HCT116 (cell line): ENCODE results near the gene MCF2L2. TPM values are rescaled to one million over a fixed set of nuclear protein-coding genes. Genes with fewer than 3 reads are reported as not detected.

Experiments
- ATAC-seq: fragments of 200-7000 bp; cut with Tn5 transposase; 2 replicates; pipeline ENCODE4 v1.9.1; 2020; ENCODE audit warnings: mild to moderate bottlenecking, moderate library complexity
- BruUV-seq: library from RNA; stranded (reverse); fragments of 400-500 nt; replicated peaks from 2 replicates; lab custom pipeline; 2021; lab: Mats Ljungman, UMichigan
- CTCF ChIA-PET: fragments of 300-600 bp; sonication (Branson Sonifier 250); formaldehyde crosslinking; loops from one replicate; lab custom pipeline; 2021; ENCODE audit warnings: antibody characterized with exemption; lab: Charles Lee
- POLR2A ChIA-PET: fragments of 300-600, 350-600 bp; sonication (Branson Sonifier 250); formaldehyde crosslinking; loops from one replicate; lab custom pipeline; 2021; ENCODE audit warnings: antibody characterized with exemption; lab: Charles Lee
- RAD21 ChIA-PET, 2 experiments: fragments of 300-600 bp; sonication (Branson Sonifier 250); formaldehyde crosslinking; loops; one replicate each; lab custom pipeline; 2023; ENCODE audit warnings: low total read pairs in 2 of 2; ENCODE audit not compliant: uncharacterized antibody in 2 of 2, unreplicated experiment in 2 of 2, low non-redundant PET in 1 of 2; lab: Charles Lee
- DNase-seq: peaks from one replicate; pipeline ENCODE4 v3.0.0-alpha.2; 2010; ENCODE audit warnings: low read depth, low spot score
- H2AFZ ChIP-seq: fragments of 200-600 bp; shearing (Covaris generic), sonication (generic); 2 replicates; pipeline ENCODE4 v1.6.1; 2017; ENCODE audit warnings: low read depth, mixed run types, mixed read lengths, antibody characterized with exemption, low read length; ENCODE audit not compliant: poor library complexity, severe bottlenecking
- H3K27ac ChIP-seq: 2 replicates; pipeline ENCODE4 v1.5.1; 2012; ENCODE audit warnings: low read depth, low read length
- H3K27me3 ChIP-seq: fragments of 200-600 bp; sonication (generic); 2 replicates; pipeline ENCODE4 v1.6.1; 2016; ENCODE audit warnings: mixed run types, low read length, mixed read lengths; ENCODE audit not compliant: insufficient read depth
- H3K36me3 ChIP-seq, 2 experiments: fragments of 200-500 bp in 1 of 2; fragments of 200-600 bp in 1 of 2; sonication (Bioruptor generic) in 1 of 2; sonication (generic) in 1 of 2; 2 replicates each; pipeline versions ENCODE4 v1.5.1 to v1.6.1; 2014 to 2016; ENCODE audit warnings: low read length in 2 of 2, inconsistent platforms in 1 of 2, mixed read lengths in 1 of 2, mixed run types in 1 of 2; ENCODE audit not compliant: insufficient read depth in 2 of 2, control insufficient read depth in 1 of 2
- H3K4me1 ChIP-seq, 2 experiments: fragments of 200-600 bp in 1 of 2; sonication (generic) in 1 of 2; 2 replicates each; pipeline versions ENCODE4 v1.5.1 to v1.6.1; 2012 to 2017; ENCODE audit warnings: low read length in 2 of 2, inconsistent platforms in 1 of 2, mild to moderate bottlenecking in 1 of 2, mixed read lengths in 1 of 2, mixed run types in 1 of 2, moderate library complexity in 1 of 2; ENCODE audit not compliant: insufficient read depth in 2 of 2, control insufficient read depth in 1 of 2
- H3K4me2 ChIP-seq: fragments of 200-600 bp; sonication (generic); 2 replicates; pipeline ENCODE4 v1.6.1; 2017; ENCODE audit warnings: mixed run types, low read length, mixed read lengths
- H3K4me3 ChIP-seq, 2 experiments: fragments of 200-600 bp in 1 of 2; sonication (generic) in 1 of 2; replicated peaks in 1 of 2; 2 replicates each; pipeline ENCODE4 v1.5.1; 2011 to 2016; ENCODE audit warnings: low read length in 2 of 2, control low read depth in 1 of 2, low read depth in 1 of 2, mild to moderate bottlenecking in 1 of 2, mixed read lengths in 1 of 2, mixed run types in 1 of 2
- H3K79me2 ChIP-seq: fragments of 200-600 bp; sonication (generic); 2 replicates; pipeline ENCODE4 v1.6.1; 2017; ENCODE audit warnings: mild to moderate bottlenecking, mixed run types, low read length, moderate library complexity, mixed read lengths; ENCODE audit not compliant: insufficient read depth
- H3K9ac ChIP-seq: fragments of 200-600 bp; sonication (generic); 2 replicates; pipeline ENCODE4 v1.6.1; 2016; ENCODE audit warnings: low read length, mixed read lengths
- H3K9me2 ChIP-seq: fragments of 200-600 bp; sonication (generic), shearing (Covaris generic); 2 replicates; pipeline ENCODE4 v1.6.1; 2017; ENCODE audit warnings: mixed run types, mild to moderate bottlenecking, moderate library complexity; ENCODE audit not compliant: insufficient read depth
- H3K9me3 ChIP-seq, 2 experiments: fragments of 200-500 bp in 1 of 2; fragments of 200-600 bp in 1 of 2; sonication (Bioruptor generic) in 1 of 2; sonication (generic) in 1 of 2; 2 replicates each; pipeline ENCODE4 v1.6.1; 2014 to 2017; ENCODE audit warnings: low read length in 2 of 2, mixed read lengths in 2 of 2, inconsistent platforms in 1 of 2, low read depth in 1 of 2, mild to moderate bottlenecking in 1 of 2, mixed run types in 1 of 2, moderate library complexity in 1 of 2; ENCODE audit not compliant: control insufficient read depth in 1 of 2, insufficient read depth in 1 of 2
- H4K20me1 ChIP-seq: fragments of 200-600 bp; sonication (generic), shearing (Covaris generic); 2 replicates; pipeline ENCODE4 v1.6.1; 2017; ENCODE audit warnings: mixed run types, mild to moderate bottlenecking, moderate library complexity; ENCODE audit not compliant: insufficient read depth
- CEBPB ChIP-seq: IDR thresholded peaks from 2 replicates; pipeline ENCODE4 v1.6.1; 2012; ENCODE audit warnings: low read depth
- EGR1 ChIP-seq: IDR thresholded peaks from 2 replicates; pipeline ENCODE4 v1.6.1; 2012; ENCODE audit warnings: low read depth
- EZH2 ChIP-seq: fragments of 200-600 bp; sonication (generic); IDR thresholded peaks from 2 replicates; pipeline ENCODE4 v1.6.1; 2017; ENCODE audit warnings: antibody characterized with exemption, mixed run types
- EZH2phosphoT487 ChIP-seq: fragments of 200-600 bp; IDR thresholded peaks from 2 replicates; pipeline ENCODE4 v1.6.1; 2018; ENCODE audit warnings: antibody characterized with exemption, borderline replicate concordance
- FOSL1 ChIP-seq: IDR thresholded peaks from 2 replicates; pipeline ENCODE4 v1.6.1; 2012; ENCODE audit warnings: low read depth
- JUND ChIP-seq: IDR thresholded peaks from 2 replicates; pipeline ENCODE4 v1.6.1; 2012
- POLR2A ChIP-seq: IDR thresholded peaks from 2 replicates; pipeline ENCODE4 v1.7.0; 2011; ENCODE audit warnings: borderline replicate concordance; ENCODE audit not compliant: insufficient read depth, insufficient read length; ENCODE audit errors: extremely low read depth
- POLR2AphosphoS5 ChIP-seq: IDR thresholded peaks from 2 replicates; pipeline ENCODE4 v1.6.1; 2011; ENCODE audit warnings: mild to moderate bottlenecking, low read depth, low read length, moderate library complexity
- REST ChIP-seq: IDR thresholded peaks from 2 replicates; pipeline ENCODE4 v1.6.1; 2012; ENCODE audit warnings: low read depth
- SP1 ChIP-seq: IDR thresholded peaks from 2 replicates; pipeline ENCODE4 v1.6.1; 2012; ENCODE audit warnings: low read depth
- SRF ChIP-seq: IDR thresholded peaks from 2 replicates; pipeline ENCODE4 v1.6.1; 2012; ENCODE audit warnings: low read depth
- TCF7L2 ChIP-seq: IDR thresholded peaks from 2 replicates; pipeline ENCODE4 v1.7.0; 2011; ENCODE audit warnings: borderline replicate concordance, inconsistent platforms; ENCODE audit not compliant: insufficient read depth, insufficient read length; ENCODE audit errors: extremely low read depth
- YY1 ChIP-seq: IDR thresholded peaks from 2 replicates; pipeline ENCODE4 v1.6.1; 2011; ENCODE audit warnings: low read length, low read depth, moderate library complexity, mild to moderate bottlenecking; ENCODE audit not compliant: insufficient replicate concordance; ENCODE audit errors: extremely low read depth
- ZBTB33 ChIP-seq: IDR thresholded peaks from 2 replicates; pipeline ENCODE4 v1.6.1; 2011; ENCODE audit warnings: mild to moderate bottlenecking, low read length, moderate library complexity; ENCODE audit not compliant: insufficient replicate concordance; ENCODE audit errors: extremely low read depth
- ZFX ChIP-seq: fragments of 450-650 bp; IDR thresholded peaks from 2 replicates; pipeline ENCODE4 v1.6.1; 2017
- ZNF274 ChIP-seq: fragments of 200-500 bp; sonication (Bioruptor generic); IDR thresholded peaks from 2 replicates; pipeline ENCODE4 v1.6.1; 2014; ENCODE audit warnings: mild to moderate bottlenecking, low read depth, low read length, inconsistent platforms
- intact Hi-C: fragments of 100-400 bp; cut with micrococcal nuclease; formaldehyde crosslinking; loops from 2 replicates; pipeline ENCODE4 v1.10.0; 2022
- total RNA-seq: library from RNA; stranded (reverse); gene quantifications from one replicate; pipeline ENCODE4 v1.2.1, GENCODE V29; 2021; ENCODE audit not compliant: unreplicated experiment
- TF ChIP-seq, protein P1 (sequence below), 3 experiments: fragments of 200-600 bp in 1 of 3; sonication (generic) in 1 of 3; IDR thresholded peaks in 2 of 3; conservative IDR thresholded peaks in 1 of 3; 2 replicates each; pipeline ENCODE4 v1.5.1; 2012 to 2017; ENCODE audit warnings: low read depth in 2 of 3, low read length in 2 of 3, antibody characterized with exemption in 1 of 3, borderline replicate concordance in 1 of 3, control low read depth in 1 of 3, mild to moderate bottlenecking in 1 of 3, mixed read lengths in 1 of 3, mixed run types in 1 of 3, moderate library complexity in 1 of 3; ENCODE audit not compliant: insufficient read depth in 1 of 3

MCF2L2 gene
- total RNA-seq, 1 experiment from 2014 or later: 1.5 TPM

GRCh38 chr3:183331498-183331897 is 96.9 kb downstream of the MCF2L2 start (continued):
- TF ChIP-seq REST (no peak), EZH2 (no peak), ZFX (no peak)

- Histone ChIP-seq H3K79me2 (no peaks in the 10 kb centered on the region), H3K36me3 (no peaks in the 10 kb centered on the region), H2AFZ (no peak overlapping the region), H3K9ac (no peak overlapping the region), H3K27me3 (no peaks in the 10 kb centered on the region), H3K9me3 (no peaks in the 10 kb centered on the region), H3K4me2 (no peak overlapping the region), H4K20me1 (no peaks in the 10 kb centered on the region), H3K9me2 (no peaks in the 10 kb centered on the region), H3K4me1 (peaks cover 13 to 34% of the 10 kb centered on the region in 2 experiments), H3K27ac (no peak overlapping the region), H3K4me3 (no peak overlapping the region)
- CTCF ChIA-PET: interaction anchor here (1.4 kb wide), 1 partner anchor 138 kb away, joined by 3 read pairs; no protein-coding TSS in a partner anchor
- DNase-seq (no peak), ATAC-seq (no peak)
- RAD21 ChIA-PET: no interaction called here
- no TSS peak for BruUV-seq
- intact Hi-C loops: no loop called here
- POLR2A ChIA-PET: no interaction called here
- TF ChIP-seq POLR2AphosphoS5 (no peak), EGR1 (no peak), ZNF274 (no peak), SRF (no peak), ZFX (no peak), EZH2 (no peak), EZH2phosphoT487 (no peak), ZBTB33 (no peak), POLR2A (no peak), JUND (no peak), SP1 (no peak), FOSL1 (no peak), TCF7L2 (no peak), YY1 (no peak), CEBPB (no peak)
- TF ChIP-seq, protein P1, sequence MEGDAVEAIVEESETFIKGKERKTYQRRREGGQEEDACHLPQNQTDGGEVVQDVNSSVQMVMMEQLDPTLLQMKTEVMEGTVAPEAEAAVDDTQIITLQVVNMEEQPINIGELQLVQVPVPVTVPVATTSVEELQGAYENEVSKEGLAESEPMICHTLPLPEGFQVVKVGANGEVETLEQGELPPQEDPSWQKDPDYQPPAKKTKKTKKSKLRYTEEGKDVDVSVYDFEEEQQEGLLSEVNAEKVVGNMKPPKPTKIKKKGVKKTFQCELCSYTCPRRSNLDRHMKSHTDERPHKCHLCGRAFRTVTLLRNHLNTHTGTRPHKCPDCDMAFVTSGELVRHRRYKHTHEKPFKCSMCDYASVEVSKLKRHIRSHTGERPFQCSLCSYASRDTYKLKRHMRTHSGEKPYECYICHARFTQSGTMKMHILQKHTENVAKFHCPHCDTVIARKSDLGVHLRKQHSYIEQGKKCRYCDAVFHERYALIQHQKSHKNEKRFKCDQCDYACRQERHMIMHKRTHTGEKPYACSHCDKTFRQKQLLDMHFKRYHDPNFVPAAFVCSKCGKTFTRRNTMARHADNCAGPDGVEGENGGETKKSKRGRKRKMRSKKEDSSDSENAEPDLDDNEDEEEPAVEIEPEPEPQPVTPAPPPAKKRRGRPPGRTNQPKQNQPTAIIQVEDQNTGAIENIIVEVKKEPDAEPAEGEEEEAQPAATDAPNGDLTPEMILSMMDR (IDR thresholded peaks at IDR 0.05 in 2 of 3, conservative IDR thresholded peaks at IDR 0.05 in 1 of 3; ENCODE audit: borderline replicate concordance in 1 of 3, insufficient read depth in 1 of 3, low read depth in 2 of 3, low read length in 2 of 3): no peak
Observed at GRCh38 chr3:183330881-183331280, 97.5 kb downstream of the MCF2L2 start.
